Stimulated activated CD4-positive, alpha-beta T cell treated with anti-CD3 and anti-CD28 coated beads, Interleukin-4, amount 100 ng/mL, for 4 hours (primary cell): ENCODE results near the gene TOLLIP.

Source experiments
- DNase-seq, 2 experiments: peaks; one replicate each; pipeline ENCODE4 v3.0.0-alpha.2; 2020

The TOLLIP gene

DNA sequence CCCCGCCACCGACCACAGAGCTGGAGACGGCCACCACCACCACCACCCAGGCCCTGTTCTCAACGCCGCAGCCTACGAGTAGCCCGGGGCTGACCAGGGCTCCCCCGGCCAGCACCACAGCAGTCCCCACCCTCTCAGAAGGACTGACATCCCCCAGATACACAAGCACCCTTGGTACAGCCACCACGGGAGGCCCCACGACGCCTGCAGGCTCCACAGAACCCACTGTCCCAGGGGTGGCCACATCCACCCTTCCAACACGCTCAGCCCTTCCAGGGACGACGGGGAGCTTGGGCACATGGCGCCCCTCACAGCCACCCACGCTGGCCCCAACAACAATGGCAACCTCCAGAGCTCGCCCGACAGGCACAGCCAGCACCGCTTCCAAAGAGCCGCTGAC, 67.7 kb downstream of the TOLLIP start:
- DNase-seq, result no peak

DNA sequence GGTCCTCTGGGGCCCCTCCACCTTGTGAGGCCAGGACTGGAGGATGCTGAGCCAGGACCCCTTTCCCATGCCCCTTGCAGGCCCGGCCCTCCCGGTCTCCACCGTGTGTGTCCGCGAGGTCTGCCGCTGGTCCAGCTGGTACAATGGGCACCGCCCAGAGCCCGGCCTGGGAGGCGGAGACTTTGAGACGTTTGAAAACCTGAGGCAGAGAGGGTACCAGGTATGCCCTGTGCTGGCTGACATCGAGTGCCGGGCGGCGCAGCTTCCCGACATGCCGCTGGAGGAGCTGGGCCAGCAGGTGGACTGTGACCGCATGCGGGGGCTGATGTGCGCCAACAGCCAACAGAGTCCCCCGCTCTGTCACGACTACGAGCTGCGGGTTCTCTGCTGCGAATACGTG, 68.7 kb downstream of the TOLLIP start:
- DNase-seq, result no peak

DNA sequence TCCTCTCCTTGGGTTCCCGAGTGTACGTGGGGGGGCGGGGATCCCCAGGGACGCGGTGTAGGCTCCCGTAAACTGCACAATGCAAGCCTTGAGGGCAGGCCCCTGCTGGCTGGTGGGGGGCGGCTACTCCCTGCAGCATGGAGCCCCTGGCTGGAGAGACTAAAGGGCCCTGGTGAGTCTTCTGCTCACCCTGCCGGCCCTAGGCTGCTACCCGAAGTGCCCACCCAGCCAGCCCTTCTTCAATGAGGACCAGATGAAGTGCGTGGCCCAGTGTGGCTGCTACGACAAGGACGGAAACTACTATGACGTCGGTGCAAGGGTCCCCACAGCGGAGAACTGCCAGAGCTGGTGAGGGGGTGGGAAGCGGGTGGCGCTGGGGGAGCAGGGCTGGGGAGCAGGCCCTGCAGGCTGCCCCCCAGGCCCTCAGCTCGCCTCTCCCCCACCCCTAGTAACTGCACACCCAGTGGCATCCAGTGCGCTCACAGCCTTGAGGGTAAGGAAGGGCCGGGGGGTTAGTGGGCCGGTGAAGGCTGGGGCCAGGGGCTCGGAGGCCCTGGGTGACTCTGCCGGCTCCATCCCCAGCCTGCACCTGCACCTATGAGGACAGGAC, 69.7 kb downstream of the TOLLIP start:
- no peak for DNase-seq

DNA sequence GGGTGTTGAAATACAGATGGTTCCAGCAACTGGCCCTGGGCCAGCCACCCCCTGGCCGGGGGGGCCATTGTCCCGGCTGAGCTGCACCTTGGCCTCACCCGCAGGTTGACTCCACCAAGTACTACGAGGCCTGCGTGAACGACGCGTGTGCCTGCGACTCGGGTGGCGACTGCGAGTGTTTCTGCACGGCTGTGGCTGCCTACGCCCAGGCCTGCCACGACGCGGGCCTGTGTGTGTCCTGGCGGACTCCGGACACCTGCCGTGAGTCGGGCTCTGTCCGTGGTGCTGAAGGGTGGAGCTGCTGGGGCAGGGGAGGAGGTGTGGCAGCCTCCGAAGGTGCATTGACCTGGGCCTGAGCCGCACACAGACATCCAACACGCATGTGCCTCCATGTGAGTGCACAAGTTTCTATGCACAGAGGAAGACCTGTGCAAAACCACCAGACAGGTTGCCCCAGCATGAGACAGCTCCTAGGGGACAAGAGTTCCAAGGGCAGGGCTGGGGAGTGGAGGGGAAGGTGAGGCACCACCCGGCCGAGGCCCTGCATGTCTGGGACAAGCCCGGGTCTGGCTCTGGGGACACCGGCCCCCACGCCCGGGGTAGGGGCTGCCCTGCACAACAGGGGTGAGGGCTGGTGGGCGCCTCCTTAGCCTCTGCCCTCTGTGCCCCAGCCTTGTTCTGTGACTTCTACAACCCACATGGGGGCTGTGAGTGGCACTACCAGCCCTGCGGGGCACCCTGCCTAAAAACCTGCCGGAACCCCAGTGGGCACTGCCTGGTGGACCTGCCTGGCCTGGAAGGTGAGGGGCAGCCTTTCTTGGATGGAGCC, 70.5 kb downstream of the TOLLIP start:
- DNase-seq, result no peak

DNA sequence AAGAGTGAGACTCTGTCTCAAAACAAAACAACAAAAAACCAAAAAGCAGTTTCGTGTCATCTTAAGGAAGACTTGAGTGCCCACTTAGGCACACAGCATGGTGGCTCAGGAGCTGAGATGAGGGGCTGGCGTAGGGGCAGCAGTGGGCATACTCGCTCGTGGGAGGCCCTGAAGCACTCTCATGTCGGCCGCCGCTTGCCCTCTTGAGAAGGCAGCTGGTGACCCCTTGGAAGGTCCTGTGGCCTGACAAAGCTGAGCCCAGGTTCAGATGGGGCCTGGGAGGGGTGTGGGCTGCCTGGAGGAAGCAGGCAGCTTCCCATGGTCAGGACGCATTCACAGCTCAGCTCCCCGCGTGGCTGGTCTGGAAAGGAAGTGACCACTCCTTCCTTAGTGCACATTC, 71.6 kb downstream of the TOLLIP start:
- no peak for DNase-seq

DNA sequence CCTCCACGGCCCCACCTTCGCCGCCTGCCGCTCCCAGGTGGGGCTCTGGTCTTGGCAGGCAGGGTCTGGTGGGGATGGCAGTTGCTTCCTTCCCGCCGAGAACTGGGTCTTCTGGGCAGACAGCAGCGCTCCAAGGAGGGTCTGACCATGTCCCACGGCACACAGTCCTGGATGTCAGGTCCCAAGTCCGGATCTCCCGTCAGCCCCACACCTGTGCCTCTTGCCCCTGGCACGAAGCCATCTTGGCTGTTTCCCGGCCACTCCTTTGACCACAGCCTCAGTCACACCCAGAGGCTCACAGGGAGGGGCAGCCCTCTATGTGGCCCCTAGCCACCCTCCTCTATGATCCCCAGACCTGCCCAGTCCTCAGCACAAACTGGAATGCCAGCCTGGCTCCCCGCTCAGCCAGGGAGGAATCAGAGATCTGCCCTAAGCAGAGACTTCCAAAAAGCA, 72.3 kb downstream of the TOLLIP start:
- no peak for DNase-seq

DNA sequence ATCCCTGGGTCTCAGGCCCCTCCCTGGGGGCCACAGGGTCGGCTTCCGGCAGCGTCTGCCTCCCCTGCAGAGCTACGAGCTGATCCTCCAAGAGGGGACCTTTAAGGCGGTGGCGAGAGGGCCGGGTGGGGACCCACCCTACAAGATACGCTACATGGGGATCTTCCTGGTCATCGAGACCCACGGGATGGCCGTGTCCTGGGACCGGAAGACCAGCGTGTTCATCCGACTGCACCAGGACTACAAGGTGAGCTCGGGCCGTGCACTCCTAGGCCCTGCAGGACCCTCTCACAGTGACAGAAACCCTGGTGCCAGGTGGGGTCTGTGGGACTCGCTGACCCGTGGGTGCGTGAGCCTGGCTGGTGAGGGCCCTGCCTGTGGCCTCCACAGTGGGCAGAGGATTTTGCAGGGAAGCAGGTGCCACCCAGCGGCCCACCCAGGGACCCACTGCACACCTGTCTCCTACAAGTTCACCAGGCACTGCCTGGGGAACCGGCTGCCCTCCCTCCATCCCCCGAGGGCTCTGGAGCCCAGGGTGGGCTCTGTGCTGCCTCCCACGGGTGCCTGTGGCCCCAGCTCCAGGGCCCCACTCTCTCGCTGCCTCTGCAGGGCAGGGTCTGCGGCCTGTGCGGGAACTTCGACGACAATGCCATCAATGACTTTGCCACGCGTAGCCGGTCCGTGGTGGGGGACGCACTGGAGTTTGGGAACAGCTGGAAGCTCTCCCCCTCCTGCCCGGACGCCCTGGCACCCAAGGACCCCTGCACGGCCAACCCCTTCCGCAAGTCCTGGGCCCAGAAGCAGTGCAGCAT, 72.9 kb downstream of the TOLLIP start:
- DNase-seq, result no peak

DNA sequence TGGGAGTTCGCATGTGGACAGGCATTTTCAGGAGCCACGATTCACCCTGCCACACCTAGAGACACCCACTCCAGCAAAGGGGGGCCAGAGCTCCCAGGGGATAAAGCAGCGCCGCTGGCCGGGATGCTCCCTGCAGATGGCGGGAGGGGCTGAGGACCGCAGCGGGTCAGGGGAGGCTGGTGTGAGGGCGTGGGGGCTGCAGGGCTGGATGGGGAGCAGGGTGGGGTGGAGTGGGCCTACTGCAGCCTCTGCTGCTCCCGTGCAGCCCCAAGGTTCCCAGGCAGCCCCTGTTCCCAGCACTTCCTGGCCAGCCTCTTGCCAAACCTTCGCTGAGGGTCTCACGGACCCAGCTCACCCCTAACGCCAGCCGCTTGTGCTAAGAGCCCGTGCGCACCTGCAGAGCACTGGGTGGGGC, 73.5 kb downstream of the TOLLIP start:
- DNase-seq, result no peak

DNA sequence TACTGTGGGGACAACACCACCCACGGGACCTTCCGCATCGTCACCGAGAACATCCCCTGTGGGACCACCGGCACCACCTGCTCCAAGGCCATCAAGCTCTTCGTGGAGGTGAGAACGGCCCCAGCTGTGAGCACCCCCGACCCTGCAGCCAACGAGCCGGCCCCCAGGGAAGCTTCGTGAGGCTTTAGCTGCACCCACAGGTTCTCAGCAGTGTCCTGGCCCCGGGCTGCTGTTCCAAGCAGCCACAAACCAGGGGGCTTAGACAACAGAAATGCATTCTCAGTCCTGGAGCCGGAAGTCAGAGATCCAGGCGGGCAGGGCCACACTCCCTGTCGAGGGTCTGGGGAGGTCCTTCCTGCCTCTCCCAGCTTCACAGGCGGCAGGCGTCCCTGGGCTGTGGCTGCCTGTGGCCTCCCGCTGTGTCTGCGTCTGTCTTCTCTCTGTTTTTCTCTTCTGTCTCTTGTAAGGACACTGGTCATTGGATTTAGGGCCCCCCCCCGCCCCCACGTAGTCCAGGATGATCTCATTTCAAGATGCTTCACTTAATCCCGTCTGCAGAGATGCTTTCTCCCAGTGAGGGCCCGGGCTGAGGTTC, 74.0 kb downstream of the TOLLIP start:
- no peak for DNase-seq

DNA sequence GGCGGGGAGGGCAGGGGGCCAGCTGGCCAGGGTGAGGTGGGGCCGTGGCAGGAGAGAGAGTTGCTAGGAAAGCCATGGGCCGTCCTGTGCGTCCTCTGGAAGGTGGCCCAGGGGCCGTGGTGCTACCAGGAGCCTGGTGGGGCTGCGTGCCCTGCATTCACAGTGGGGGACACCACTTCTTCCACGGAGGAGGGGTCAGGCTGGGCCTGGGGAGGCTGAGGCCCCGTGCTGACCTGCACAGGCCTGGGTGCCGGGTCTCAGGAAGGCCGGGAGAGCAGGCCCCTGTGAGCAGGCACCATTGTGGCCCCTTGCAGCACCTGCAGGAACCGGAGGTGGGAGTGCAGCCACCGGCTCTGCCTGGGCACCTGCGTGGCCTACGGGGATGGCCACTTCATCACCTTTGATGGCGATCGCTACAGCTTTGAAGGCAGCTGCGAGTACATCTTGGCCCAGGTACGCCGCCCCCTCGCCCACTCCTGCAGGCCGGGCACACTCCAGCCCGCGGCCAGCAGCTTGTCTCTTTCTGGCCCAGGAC, 74.6 kb downstream of the TOLLIP start:
- no peak for DNase-seq

DNA sequence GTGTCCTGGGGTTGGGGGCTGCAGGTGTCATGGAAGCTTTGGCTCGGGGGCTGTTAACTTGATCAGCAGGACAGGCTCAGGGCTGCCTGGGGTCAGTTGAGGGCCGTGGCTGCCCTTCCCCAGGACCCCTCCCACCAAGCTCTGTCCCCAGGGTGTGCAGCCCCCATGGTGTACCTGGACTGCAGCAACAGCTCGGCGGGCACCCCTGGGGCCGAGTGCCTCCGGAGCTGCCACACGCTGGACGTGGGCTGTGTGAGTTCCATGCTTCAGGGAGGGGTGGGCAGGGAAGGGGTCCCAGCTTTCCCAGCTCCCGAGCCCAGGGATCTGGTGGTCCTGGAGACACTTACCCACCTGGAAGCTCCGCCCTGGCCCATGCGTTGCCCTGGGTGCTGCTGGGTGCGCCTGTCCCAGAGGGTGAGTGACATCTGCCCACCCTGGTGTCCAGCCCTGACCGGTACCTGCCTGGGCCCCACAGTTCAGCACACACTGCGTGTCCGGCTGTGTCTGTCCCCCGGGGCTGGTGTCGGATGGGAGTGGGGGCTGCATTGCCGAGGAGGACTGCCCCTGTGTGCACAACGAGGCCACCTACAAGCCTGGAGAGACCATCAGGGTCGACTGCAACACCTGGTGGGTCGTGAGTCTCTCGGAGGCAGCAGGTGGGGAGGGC, 75.2 kb downstream of the TOLLIP start:
- DNase-seq, result no peak

DNA sequence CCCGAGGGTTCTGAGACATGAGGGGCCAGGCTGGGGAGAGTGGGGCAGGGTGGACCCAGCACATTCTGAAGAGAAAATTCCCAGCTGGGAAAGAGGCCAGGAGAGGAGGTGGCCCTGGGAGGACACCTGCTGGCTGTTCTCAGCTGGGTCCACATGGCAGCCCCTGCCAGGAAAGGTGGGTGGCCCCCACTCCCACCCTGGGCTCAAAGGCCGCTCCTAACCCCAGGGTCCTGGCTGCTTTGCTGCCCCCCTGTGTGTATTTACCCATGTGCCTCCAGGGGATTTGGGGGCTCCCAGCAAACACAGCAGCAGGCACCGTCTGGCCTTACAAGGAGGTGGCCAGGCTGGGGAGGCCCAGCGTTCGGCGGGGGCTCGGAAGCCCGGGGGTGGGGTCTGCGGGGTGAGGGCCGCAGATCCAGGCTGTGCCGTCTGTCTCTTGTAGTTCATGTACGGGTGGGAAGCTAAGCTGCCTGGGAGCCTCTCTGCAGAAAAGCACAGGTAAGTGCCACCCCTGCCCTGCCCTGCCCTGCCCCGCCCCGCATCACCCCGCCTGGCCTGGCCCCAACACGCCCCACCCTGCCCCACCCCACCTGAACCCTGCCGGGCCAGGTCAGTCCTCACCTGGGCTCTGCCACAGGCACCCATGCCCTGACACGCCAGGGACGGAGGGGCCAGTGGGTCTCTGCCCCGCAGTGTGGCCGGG, 75.9 kb downstream of the TOLLIP start:
- DNase-seq, result no peak

DNA sequence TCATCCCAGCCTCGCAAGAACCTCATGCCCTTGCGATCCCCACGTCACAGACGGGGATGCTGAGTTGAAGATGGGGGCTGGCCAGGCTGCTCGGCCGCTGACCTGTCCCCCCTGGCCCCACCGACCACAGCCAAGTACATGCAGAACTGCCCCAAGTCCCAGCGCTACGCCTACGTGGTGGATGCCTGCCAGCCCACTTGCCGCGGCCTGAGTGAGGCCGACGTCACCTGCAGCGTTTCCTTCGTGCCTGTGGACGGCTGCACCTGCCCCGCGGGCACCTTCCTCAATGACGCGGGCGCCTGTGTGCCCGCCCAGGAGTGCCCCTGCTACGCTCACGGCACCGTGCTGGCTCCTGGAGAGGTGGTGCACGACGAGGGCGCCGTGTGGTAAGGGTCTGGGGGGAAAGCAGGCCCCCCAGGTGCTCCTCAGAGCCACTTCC, 76.5 kb downstream of the TOLLIP start:
- DNase-seq, result no peak

DNA sequence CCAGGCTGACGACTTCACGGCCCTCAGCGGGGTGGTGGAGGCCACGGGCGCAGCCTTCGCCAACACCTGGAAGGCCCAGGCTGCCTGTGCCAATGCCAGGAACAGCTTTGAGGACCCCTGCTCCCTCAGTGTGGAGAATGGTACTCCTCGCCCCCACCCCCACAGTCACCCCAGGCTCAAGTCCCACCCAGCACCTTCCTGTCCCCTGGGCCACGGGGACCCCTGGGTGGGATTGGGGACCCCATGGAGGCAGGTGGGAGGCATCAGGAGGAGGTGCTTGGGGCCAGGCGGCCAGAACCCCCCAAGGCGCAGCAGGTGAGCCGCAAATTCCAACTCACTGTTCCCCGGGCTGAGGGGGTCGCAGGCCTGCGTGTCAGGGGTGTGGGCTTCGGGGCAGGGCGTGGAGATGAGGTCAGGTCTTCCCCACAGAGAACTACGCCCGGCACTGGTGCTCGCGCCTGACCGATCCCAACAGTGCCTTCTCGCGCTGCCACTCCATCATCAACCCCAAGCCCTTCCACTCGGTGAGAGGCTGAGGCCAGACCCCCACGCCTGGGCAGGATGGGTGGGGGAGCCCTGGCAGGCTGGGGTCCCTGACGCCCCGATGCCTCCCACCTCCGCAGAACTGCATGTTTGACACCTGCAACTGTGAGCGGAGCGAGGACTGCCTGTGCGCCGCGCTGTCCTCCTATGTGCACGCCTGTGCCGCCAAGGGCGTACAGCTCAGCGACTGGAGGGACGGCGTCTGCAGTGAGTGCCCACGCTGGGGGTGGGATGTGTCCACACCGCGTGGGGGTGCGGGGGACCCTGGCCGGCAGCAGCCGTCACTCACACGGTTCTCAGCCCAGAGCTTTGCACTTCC, 77.2 kb downstream of the TOLLIP start:
- DNase-seq, result no peak

DNA sequence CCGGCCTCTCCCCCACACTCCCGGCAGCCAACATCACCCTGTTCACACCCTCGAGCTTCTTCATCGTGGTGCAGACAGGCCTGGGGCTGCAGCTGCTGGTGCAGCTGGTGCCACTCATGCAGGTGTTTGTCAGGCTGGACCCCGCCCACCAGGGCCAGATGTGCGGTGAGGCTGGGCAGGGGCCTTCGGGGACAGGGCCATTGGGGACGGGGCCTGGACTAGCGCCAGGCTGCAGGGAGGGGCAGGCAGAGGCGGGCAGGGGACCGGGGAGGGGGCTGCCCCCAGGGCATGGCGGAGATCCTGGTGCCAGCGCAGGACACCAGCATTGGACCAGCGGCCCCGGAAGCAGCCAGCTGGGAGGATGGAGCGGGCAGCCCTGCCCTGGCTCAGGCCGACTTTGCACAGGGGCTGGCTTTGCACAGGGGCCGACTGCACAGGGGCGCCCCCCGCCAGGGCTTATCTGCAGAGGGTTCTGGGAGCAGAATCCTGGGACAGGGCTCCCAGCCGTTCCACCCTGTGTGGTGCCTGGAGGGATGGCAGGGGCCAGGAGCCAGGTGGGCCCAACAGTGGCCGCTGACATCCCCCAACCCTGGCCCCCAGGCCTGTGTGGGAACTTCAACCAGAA, 77.9 kb downstream of the TOLLIP start:
- DNase-seq, result no peak

DNA sequence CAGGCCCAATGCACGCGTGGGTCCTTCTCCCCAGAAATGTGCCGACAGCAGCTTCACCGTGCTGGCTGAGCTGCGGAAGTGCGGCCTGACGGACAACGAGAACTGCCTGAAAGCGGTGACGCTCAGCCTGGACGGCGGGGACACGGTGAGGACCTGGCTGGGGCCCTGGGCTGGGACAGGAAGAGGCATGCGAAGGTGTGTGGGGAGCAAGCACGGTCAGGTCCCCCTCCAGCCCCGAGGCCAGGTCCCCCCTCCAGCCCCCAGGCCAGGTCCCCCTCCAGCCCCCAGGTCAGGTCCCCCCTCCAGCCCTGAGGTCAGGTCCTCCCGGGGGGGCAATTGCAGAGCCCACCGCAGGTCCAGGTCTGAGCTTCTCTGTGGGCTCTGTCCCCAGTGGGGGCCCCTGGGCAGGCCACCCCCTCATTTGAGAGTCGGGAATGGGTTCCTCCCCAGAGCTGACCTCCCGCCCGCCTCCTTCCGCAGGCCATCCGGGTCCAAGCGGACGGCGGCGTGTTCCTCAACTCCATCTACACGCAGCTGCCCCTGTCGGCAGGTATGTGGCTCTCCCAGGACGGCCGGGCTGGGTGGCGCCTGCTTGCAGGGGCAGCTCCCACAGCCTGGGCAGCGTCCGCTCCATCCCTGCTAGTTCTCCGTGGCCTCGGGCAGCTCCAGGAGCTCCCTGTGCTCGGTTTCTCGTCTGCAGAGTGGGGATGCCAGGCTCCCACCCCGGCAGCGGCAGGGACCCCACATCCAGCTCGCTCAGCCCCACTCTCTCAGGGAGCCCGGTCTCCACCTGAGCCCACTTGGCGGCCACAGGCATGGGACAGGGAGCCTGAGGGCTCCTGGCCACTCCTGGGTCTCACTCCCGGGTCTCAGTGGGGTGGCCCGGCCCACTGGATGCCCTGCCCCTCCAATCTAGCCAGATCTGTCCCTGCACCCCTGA, 78.7 kb downstream of the TOLLIP start:
- DNase-seq, result no peak

DNA sequence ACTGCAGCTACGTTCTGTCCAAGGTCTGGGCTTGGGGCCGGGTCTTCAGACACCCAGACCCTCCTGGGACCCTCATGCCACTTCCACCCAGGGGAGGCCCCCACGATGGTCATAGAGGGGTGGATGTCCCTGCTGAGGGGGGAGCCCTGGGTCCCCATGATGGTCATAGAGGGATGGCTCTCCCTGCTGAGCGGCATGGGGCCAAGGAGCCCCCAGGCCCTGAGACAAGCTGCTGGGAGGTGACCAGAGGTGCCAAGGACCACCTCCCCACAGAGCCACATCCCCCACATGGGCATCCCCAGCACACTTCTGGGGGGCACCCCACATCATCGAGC, 79.3 kb downstream of the TOLLIP start:
- DNase-seq, result no peak

DNA sequence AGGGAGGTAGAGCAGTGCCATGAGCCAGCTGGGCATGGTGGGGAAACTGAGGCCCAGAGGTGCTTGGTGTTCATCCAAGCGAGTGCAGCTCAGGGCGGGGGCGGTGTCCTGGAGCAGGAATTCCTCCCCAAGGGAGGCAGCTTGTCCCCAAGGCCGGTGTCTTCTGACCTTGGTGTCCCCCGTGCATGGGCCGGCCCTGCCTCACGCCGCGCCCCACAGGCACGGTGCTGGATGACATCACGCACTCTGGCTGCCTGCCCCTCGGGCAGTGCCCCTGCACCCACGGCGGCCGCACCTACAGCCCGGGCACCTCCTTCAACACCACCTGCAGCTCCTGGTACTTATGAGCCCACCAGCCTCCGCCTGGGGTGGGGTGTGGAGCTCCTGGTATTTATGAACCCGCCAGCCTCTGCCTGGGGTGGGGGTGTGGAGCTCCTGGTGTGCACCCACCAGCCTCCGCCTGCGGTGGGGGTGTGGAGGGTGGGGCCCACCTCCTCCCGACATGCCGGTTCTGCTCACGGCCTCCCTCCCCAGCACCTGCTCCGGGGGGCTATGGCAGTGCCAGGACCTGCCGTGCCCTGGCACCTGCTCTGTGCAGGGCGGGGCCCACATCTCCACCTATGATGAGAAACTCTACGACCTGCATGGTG, 79.8 kb downstream of the TOLLIP start:
- DNase-seq, result no peak
